Stomach (tissue), 4 donors: Measurements from ENCODE around the gene PRSS38.
"Not testable (repeated sequence)": the region's sequence is repeated elsewhere in the genome, so short reads cannot be mapped to it uniquely, and the experiment has no call there.

ENCODE experiments used
- CTCF ChIP-seq, 7 experiments: fragments of 450-650 bp in 4 of 7; fragments of 200-600 bp in 3 of 7; sonication (generic) in 3 of 7; IDR thresholded peaks; one replicate each; pipeline ENCODE4 v1.5.1; 2016 to 2019; ENCODE audit warnings: antibody characterized with exemption in 7 of 7, control low read depth in 2 of 7, mild to moderate bottlenecking in 1 of 7
- POLR2A ChIP-seq, 4 donors: fragments of 450-650 bp; IDR thresholded peaks; one replicate each; pipeline ENCODE4 v1.6.1; 2016; ENCODE audit warnings: antibody characterized with exemption in 4 of 4, control low read depth in 2 of 4, mild to moderate bottlenecking in 1 of 4, moderate library complexity in 1 of 4

GRCh38 chr1:227877810-227878209 is 62.3 kb downstream of the PRSS38 start:
- TF ChIP-seq POLR2A, CTCF (IDR thresholded peaks at IDR 0.05): not testable (repeated sequence)
